ENCODE results near the gene MAPK13.

GRCh38 chr6:36186199-36186598 is 55.9 kb downstream of the MAPK13 start:
- TF ChIP-seq POLR2A (IDR thresholded peaks at IDR 0.05) = no peak
- no peak for TF ChIP-seq CTCF (IDR thresholded peaks at IDR 0.05)
